Measurements from ENCODE around the gene PEX16.

DNA sequence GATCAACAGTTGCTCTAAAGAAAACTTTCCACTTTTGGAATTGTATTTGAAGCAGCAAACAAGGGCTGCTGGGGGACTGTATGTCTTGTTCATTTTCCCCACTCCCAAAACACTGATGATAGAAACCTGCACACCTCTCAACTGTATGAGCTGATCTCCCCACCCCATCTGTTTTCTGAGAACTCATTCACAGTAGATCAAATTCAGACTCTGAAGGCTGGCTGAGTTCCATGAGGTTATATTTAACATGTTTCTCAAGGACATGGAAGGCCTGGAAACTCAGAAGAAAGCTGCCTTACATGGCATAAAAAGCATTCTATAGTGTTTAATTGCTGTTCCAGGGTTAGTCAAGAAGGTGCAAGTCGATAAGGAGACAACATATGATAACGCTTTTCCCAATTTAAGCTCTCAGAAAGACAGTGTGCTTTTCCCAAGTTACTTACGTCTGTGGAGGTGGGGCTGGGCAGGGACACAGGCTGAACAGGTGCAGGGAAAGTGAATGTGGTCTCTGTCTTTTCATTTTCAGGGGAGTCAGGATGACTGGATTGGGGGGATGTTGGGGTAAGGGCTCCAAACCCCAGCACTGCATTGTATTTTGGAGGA, 27.8 kb upstream of the PEX16 start:
- TF ChIP-seq, protein P1, sequence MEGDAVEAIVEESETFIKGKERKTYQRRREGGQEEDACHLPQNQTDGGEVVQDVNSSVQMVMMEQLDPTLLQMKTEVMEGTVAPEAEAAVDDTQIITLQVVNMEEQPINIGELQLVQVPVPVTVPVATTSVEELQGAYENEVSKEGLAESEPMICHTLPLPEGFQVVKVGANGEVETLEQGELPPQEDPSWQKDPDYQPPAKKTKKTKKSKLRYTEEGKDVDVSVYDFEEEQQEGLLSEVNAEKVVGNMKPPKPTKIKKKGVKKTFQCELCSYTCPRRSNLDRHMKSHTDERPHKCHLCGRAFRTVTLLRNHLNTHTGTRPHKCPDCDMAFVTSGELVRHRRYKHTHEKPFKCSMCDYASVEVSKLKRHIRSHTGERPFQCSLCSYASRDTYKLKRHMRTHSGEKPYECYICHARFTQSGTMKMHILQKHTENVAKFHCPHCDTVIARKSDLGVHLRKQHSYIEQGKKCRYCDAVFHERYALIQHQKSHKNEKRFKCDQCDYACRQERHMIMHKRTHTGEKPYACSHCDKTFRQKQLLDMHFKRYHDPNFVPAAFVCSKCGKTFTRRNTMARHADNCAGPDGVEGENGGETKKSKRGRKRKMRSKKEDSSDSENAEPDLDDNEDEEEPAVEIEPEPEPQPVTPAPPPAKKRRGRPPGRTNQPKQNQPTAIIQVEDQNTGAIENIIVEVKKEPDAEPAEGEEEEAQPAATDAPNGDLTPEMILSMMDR (IDR thresholded peaks at IDR 0.05) = no peak
- no peak for TF ChIP-seq POLR2A (IDR thresholded peaks at IDR 0.05)

Data from heart left ventricle (tissue), 13 donors.